HCT116 (cell line): ENCODE data around the gene PCDHGA1.

Source experiments
- EZH2 ChIP-seq: fragments of 200-600 bp; sonication (generic); IDR thresholded peaks from 2 replicates; pipeline ENCODE4 v1.6.1; 2017; ENCODE audit warnings: antibody characterized with exemption, mixed run types
- POLR2A ChIP-seq: IDR thresholded peaks from 2 replicates; pipeline ENCODE4 v1.7.0; 2011; ENCODE audit warnings: borderline replicate concordance; ENCODE audit not compliant: insufficient read depth, insufficient read length; ENCODE audit errors: extremely low read depth
- POLR2AphosphoS5 ChIP-seq: IDR thresholded peaks from 2 replicates; pipeline ENCODE4 v1.6.1; 2011; ENCODE audit warnings: mild to moderate bottlenecking, low read depth, low read length, moderate library complexity
- SIN3A ChIP-seq: IDR thresholded peaks from 2 replicates; pipeline ENCODE4 v1.6.1; 2012; ENCODE audit warnings: low read depth
- SP1 ChIP-seq: IDR thresholded peaks from 2 replicates; pipeline ENCODE4 v1.6.1; 2012; ENCODE audit warnings: low read depth
- TCF7L2 ChIP-seq: IDR thresholded peaks from 2 replicates; pipeline ENCODE4 v1.7.0; 2011; ENCODE audit warnings: borderline replicate concordance, inconsistent platforms; ENCODE audit not compliant: insufficient read depth, insufficient read length; ENCODE audit errors: extremely low read depth
- YY1 ChIP-seq: IDR thresholded peaks from 2 replicates; pipeline ENCODE4 v1.6.1; 2011; ENCODE audit warnings: low read length, low read depth, moderate library complexity, mild to moderate bottlenecking; ENCODE audit not compliant: insufficient replicate concordance; ENCODE audit errors: extremely low read depth
- ZFX ChIP-seq: fragments of 450-650 bp; IDR thresholded peaks from 2 replicates; pipeline ENCODE4 v1.6.1; 2017
- ZNF274 ChIP-seq: fragments of 200-500 bp; sonication (Bioruptor generic); IDR thresholded peaks from 2 replicates; pipeline ENCODE4 v1.6.1; 2014; ENCODE audit warnings: mild to moderate bottlenecking, low read depth, low read length, inconsistent platforms
- TF ChIP-seq, protein P1 (sequence below), 3 experiments: fragments of 200-600 bp in 1 of 3; sonication (generic) in 1 of 3; IDR thresholded peaks in 2 of 3; conservative IDR thresholded peaks in 1 of 3; 2 replicates each; pipeline ENCODE4 v1.5.1; 2012 to 2017; ENCODE audit warnings: low read depth in 2 of 3, low read length in 2 of 3, antibody characterized with exemption in 1 of 3, borderline replicate concordance in 1 of 3, control low read depth in 1 of 3, mild to moderate bottlenecking in 1 of 3, mixed read lengths in 1 of 3, mixed run types in 1 of 3, moderate library complexity in 1 of 3; ENCODE audit not compliant: insufficient read depth in 1 of 3
- TF ChIP-seq, protein P2 (sequence below): IDR thresholded peaks from 2 replicates; pipeline ENCODE4 v1.6.1; 2011; ENCODE audit warnings: mild to moderate bottlenecking, low read length, moderate library complexity; ENCODE audit not compliant: insufficient replicate concordance; ENCODE audit errors: extremely low read depth
- TF ChIP-seq, protein P3 (sequence below): IDR thresholded peaks from 2 replicates; pipeline ENCODE4 v1.6.1; 2012

DNA sequence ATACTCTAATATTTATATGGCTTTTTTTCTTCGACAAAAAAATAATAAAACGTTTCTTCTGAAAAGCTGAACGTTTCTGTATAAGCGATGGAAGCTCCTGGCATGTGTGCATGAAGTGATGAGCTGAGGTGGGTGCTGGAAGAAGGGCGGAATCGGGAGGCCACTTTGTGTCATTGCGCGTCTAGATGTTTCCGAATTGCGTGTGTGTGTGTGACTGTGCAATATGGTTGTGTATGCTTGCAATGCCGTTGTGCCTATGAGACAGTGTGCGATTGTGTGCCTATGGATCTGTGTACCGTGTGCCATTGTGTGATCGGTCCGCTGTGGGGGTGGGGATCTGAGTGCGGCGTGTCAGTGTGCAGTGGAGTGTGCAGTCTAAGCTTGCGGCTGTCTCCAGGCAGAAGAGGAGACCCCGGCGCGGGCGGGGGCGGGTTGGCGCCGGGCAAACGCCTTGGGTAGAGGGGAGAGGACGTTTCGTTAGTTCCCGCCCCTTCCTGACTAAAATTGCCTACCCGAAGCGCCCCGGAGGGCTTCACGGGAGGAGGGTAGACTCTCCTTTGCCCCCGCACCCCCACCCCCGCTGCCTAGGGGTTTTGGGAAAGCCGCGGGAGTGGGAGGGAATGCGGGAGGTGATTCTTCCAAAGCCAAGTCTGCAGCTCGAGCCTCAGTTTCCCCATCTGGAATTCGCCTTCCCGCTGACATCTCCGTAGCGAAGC, 182.8 kb downstream of the PCDHGA1 start:
- TF ChIP-seq, protein P1, sequence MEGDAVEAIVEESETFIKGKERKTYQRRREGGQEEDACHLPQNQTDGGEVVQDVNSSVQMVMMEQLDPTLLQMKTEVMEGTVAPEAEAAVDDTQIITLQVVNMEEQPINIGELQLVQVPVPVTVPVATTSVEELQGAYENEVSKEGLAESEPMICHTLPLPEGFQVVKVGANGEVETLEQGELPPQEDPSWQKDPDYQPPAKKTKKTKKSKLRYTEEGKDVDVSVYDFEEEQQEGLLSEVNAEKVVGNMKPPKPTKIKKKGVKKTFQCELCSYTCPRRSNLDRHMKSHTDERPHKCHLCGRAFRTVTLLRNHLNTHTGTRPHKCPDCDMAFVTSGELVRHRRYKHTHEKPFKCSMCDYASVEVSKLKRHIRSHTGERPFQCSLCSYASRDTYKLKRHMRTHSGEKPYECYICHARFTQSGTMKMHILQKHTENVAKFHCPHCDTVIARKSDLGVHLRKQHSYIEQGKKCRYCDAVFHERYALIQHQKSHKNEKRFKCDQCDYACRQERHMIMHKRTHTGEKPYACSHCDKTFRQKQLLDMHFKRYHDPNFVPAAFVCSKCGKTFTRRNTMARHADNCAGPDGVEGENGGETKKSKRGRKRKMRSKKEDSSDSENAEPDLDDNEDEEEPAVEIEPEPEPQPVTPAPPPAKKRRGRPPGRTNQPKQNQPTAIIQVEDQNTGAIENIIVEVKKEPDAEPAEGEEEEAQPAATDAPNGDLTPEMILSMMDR (IDR thresholded peaks at IDR 0.05 in 2 of 3, conservative IDR thresholded peaks at IDR 0.05 in 1 of 3; ENCODE audit: borderline replicate concordance in 1 of 3, insufficient read depth in 1 of 3, low read depth in 2 of 3, low read length in 2 of 3), result no peak
- TF ChIP-seq TCF7L2, result no peak
- TF ChIP-seq POLR2AphosphoS5, result no peak
- no peak for TF ChIP-seq SIN3A
- TF ChIP-seq EZH2, result no peak
- TF ChIP-seq SP1, result no peak
- TF ChIP-seq, protein P2, sequence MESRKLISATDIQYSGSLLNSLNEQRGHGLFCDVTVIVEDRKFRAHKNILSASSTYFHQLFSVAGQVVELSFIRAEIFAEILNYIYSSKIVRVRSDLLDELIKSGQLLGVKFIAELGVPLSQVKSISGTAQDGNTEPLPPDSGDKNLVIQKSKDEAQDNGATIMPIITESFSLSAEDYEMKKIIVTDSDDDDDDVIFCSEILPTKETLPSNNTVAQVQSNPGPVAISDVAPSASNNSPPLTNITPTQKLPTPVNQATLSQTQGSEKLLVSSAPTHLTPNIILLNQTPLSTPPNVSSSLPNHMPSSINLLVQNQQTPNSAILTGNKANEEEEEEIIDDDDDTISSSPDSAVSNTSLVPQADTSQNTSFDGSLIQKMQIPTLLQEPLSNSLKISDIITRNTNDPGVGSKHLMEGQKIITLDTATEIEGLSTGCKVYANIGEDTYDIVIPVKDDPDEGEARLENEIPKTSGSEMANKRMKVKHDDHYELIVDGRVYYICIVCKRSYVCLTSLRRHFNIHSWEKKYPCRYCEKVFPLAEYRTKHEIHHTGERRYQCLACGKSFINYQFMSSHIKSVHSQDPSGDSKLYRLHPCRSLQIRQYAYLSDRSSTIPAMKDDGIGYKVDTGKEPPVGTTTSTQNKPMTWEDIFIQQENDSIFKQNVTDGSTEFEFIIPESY, result no peak
- TF ChIP-seq, protein P3, sequence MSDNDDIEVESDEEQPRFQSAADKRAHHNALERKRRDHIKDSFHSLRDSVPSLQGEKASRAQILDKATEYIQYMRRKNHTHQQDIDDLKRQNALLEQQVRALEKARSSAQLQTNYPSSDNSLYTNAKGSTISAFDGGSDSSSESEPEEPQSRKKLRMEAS, result no peak
- TF ChIP-seq POLR2A, result no peak
- TF ChIP-seq YY1, result no peak
- no peak for TF ChIP-seq ZFX
- no peak for TF ChIP-seq ZNF274
